Measurements from ENCODE around the gene PPP2CA.

- TF ChIP-seq EZH2 (IDR thresholded peaks at IDR 0.05; ENCODE audit: insufficient read depth, poor library complexity, severe bottlenecking) (no peak), EZH2phosphoT487 (IDR thresholded peaks at IDR 0.05; ENCODE audit: insufficient read depth, low read depth) (no peak)
Measured at GRCh38 chr5:134225780-134226440, at the start of gene PPP2CA.

Measured in GM23248 (cell line).